Ishikawa (cell line): Measurements from ENCODE around the gene IMPA2.
A peak's percentile ranks its signal among the peaks of the same experiment; 100 is the strongest.

Experiments
- CEBPB ChIP-seq: IDR thresholded peaks from 2 replicates; pipeline ENCODE4 v1.6.1; 2012
- CREB1 ChIP-seq: IDR thresholded peaks from 2 replicates; pipeline ENCODE4 v1.6.1; 2012; ENCODE audit warnings: low read depth
- EGR1 ChIP-seq: IDR thresholded peaks from 2 replicates; pipeline ENCODE4 v1.6.1; 2012
- EP300 ChIP-seq: IDR thresholded peaks from 2 replicates; pipeline ENCODE4 v1.6.1; 2012; ENCODE audit warnings: borderline replicate concordance
- FOXM1 ChIP-seq: IDR thresholded peaks from 2 replicates; pipeline ENCODE4 v1.6.1; 2012; ENCODE audit warnings: low read depth, borderline replicate concordance
- NFIC ChIP-seq: IDR thresholded peaks from 2 replicates; pipeline ENCODE4 v1.6.1; 2012
- RAD21 ChIP-seq: IDR thresholded peaks from 2 replicates; pipeline ENCODE4 v1.6.1; 2012; ENCODE audit warnings: low read depth
- TAF1 ChIP-seq: IDR thresholded peaks from 2 replicates; pipeline ENCODE4 v1.6.1; 2012; ENCODE audit warnings: low read depth, mild to moderate bottlenecking
- TCF12 ChIP-seq: IDR thresholded peaks from 2 replicates; pipeline ENCODE4 v1.6.1; 2012; ENCODE audit warnings: low read depth
- TEAD4 ChIP-seq: IDR thresholded peaks from 2 replicates; pipeline ENCODE4 v1.6.1; 2012
- YY1 ChIP-seq: IDR thresholded peaks from 2 replicates; pipeline ENCODE4 v1.6.1; 2012; ENCODE audit warnings: low read depth
- ZBTB7A ChIP-seq: IDR thresholded peaks from 2 replicates; pipeline ENCODE4 v1.6.1; 2012; ENCODE audit warnings: low read depth
- TF ChIP-seq, protein P1 (sequence below): IDR thresholded peaks from 2 replicates; pipeline ENCODE4 v1.6.1; 2012
- TF ChIP-seq, protein P2 (sequence below): IDR thresholded peaks from 2 replicates; pipeline ENCODE4 v1.6.1; 2012
- TF ChIP-seq, protein P3 (sequence below): IDR thresholded peaks from 2 replicates; pipeline ENCODE4 v1.6.1; 2012; ENCODE audit warnings: low read depth, mild to moderate bottlenecking

The IMPA2 gene

DNA sequence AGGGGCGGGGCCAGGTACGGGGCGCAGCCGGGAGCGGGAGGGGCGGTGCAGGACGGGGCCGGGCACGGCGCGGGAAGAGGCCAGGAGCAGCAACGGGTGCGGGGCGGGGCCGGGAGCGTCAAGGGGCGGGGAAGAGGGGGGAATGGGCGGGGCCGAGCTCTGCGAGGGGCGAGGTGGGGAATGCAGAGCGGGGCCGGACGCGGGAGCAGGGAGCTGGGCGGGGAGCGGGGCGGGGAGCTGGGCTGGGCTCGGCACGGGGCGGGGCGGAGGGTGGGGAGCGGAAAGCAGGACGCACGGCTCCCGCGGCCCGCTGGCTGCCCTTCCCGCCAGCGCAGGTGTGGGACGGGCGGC is at the start of gene IMPA2:
Gene IMPA2 (plus strand): TSS at position 316 of the 351 bp plus-strand sequence. CDS start 163 bp downstream, outside the sequence.
- TF ChIP-seq CREB1, result no peak
- no peak for TF ChIP-seq CEBPB
- TF ChIP-seq, protein P1, sequence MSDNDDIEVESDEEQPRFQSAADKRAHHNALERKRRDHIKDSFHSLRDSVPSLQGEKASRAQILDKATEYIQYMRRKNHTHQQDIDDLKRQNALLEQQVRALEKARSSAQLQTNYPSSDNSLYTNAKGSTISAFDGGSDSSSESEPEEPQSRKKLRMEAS, result peak; percentile 74
- TF ChIP-seq YY1, result no peak
- TF ChIP-seq NFIC, result no peak
- no peak for TF ChIP-seq ZBTB7A
- no peak for TF ChIP-seq RAD21
- TF ChIP-seq TAF1, result no peak

DNA sequence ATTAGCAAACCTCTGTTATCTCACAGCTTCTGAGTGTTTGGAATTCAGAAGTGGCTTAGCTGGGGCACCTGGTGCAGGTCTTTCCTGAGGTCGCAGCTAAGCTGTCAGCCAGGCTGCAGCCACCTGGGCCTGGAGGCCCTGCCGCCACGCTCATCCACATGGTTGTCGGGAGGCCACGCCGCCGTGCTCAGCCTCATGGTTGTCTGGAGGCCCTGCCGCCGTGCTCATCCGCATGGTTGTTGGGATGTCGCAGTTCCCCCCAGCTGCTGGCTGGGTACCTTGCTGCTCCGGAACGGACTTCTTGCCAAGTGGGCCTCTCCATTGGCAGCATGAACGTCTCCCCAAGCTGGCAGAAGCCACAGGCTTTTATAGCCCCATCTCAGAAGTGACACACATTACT is 48.9 kb upstream of the IMPA2 start:
- TF ChIP-seq TEAD4 (no peak), FOXM1 (no peak), TCF12 (no peak), YY1 (no peak), TAF1 (no peak), NFIC (no peak), CEBPB (no peak), EP300 (no peak), EGR1 (no peak), CREB1 (no peak), ZBTB7A (no peak), RAD21 (no peak)
- TF ChIP-seq, protein P2, sequence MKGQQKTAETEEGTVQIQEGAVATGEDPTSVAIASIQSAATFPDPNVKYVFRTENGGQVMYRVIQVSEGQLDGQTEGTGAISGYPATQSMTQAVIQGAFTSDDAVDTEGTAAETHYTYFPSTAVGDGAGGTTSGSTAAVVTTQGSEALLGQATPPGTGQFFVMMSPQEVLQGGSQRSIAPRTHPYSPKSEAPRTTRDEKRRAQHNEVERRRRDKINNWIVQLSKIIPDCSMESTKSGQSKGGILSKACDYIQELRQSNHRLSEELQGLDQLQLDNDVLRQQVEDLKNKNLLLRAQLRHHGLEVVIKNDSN, result no peak
- TF ChIP-seq, protein P3, sequence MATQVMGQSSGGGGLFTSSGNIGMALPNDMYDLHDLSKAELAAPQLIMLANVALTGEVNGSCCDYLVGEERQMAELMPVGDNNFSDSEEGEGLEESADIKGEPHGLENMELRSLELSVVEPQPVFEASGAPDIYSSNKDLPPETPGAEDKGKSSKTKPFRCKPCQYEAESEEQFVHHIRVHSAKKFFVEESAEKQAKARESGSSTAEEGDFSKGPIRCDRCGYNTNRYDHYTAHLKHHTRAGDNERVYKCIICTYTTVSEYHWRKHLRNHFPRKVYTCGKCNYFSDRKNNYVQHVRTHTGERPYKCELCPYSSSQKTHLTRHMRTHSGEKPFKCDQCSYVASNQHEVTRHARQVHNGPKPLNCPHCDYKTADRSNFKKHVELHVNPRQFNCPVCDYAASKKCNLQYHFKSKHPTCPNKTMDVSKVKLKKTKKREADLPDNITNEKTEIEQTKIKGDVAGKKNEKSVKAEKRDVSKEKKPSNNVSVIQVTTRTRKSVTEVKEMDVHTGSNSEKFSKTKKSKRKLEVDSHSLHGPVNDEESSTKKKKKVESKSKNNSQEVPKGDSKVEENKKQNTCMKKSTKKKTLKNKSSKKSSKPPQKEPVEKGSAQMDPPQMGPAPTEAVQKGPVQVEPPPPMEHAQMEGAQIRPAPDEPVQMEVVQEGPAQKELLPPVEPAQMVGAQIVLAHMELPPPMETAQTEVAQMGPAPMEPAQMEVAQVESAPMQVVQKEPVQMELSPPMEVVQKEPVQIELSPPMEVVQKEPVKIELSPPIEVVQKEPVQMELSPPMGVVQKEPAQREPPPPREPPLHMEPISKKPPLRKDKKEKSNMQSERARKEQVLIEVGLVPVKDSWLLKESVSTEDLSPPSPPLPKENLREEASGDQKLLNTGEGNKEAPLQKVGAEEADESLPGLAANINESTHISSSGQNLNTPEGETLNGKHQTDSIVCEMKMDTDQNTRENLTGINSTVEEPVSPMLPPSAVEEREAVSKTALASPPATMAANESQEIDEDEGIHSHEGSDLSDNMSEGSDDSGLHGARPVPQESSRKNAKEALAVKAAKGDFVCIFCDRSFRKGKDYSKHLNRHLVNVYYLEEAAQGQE, result no peak
- TF ChIP-seq, protein P1, result no peak

DNA sequence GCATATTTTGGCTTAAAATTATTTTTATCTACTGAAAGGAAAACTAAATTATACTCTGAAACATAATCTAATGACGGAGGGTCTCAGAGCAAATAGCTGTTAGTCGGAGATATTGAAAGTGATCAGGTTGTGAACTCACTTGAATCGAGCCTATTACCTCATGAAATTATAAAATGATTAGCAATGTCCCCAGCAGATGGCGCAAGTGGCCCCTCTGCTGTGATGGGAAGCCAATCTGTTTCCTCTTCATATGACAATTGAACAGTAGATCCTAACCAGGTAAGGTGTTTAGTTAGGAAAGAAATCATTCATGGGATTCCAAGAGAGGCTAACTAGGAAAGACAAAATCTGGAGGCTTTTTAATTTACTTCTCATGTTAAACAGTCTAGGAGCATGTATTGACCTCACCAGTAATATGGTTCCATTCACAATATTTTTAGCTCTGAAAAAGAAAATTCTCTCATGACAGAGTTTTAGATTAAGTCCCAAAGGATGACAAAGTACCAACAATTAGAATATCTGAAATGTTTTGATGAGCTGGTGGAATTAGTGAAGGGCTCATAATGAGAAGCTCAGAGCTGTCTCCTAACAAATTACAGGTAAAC is 43.3 kb upstream of the IMPA2 start:
- TF ChIP-seq EP300 (no peak), NFIC (no peak), RAD21 (peak; percentile 97), CEBPB (no peak)

DNA sequence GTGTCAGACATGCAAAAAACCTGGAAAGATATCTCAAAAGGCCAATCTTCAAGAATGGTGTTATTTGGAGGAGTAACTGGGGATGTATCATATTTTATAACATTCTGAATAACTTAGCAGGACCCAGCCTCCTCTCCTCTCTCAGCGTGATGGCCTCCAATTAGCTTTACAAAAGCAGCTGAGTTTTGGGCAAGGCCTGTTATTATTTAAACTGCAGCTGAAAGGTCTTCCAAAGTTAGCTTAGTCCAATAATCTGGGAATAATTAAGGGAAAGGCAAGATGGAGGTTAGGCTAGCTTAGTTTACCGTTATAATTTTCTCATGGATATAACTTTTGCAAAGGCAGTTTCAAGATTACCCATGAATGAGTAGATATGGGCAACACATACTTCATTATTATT is 40.4 kb upstream of the IMPA2 start:
- TF ChIP-seq, protein P2, result no peak
- TF ChIP-seq TAF1 (no peak), YY1 (no peak)

DNA sequence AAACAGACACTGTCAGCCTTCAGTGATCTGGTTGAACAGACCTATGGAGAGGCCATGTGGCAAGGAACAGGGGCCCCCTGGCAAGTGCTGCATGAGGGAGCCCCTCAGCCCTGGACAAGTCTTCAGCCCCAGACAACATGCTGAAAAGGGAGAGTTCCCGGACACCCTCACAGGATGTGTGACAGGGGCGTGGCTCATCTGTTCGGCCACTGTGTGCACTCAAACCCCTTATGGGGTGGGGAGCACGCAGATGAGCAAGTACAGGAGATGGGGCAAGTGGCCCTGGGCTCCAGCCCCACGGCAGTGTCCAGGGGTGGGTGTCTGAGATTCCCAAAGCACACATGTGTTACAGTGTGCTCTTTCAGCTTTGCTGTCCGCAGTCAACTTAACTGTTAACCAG is 37.8 kb upstream of the IMPA2 start:
- TF ChIP-seq FOXM1, result no peak
- no peak for TF ChIP-seq TEAD4
- no peak for TF ChIP-seq NFIC
- TF ChIP-seq, protein P1, result no peak
- TF ChIP-seq TCF12, result no peak
- no peak for TF ChIP-seq CREB1
- no peak for TF ChIP-seq EGR1
- TF ChIP-seq, protein P2, result no peak
- no peak for TF ChIP-seq EP300
- no peak for TF ChIP-seq YY1

DNA sequence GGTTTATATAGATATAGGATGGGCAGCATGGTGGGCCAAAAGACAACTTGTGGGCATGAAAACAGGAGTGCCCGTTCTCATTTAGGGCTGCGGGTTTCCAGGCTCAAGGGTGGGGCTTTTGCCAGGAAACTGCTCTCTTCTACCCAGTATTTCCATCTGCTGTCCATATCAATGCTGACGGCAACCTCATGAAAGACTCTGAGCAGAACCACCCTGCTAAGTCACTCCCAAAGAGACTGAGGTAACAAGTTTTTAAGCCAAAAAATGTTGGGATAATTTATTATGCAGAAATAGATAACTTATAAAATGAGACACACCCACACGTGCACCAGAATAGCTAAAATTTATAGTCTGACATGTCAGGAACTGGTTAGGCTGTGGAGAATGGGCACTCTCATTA is 37.1 kb upstream of the IMPA2 start:
- TF ChIP-seq TAF1 (no peak), FOXM1 (no peak), EGR1 (no peak), EP300 (no peak), CREB1 (no peak), YY1 (no peak), TCF12 (no peak)
- TF ChIP-seq, protein P2, result no peak
- TF ChIP-seq, protein P3, result no peak
